DOHH2 (cell line): ENCODE results near the gene ANTXR1.

Experiments
- CTCF ChIP-seq: fragments of 200-600 bp; sonication (generic); IDR thresholded peaks from one replicate; pipeline ENCODE4 v1.5.1; 2014; ENCODE audit warnings: antibody characterized with exemption, mild to moderate bottlenecking, low read depth, low read length; ENCODE audit not compliant: poor library complexity, severe bottlenecking
- EZH2phosphoT487 ChIP-seq: fragments of 200-600 bp; sonication (generic); IDR thresholded peaks from 2 replicates; pipeline ENCODE4 v1.6.1; 2017; ENCODE audit warnings: borderline replicate concordance, mild to moderate bottlenecking, antibody characterized with exemption, low read length, moderate library complexity, mixed read lengths

- TF ChIP-seq CTCF: no peak
- no peak for TF ChIP-seq EZH2phosphoT487
These were observed 209.2 kb downstream of the ANTXR1 start for GRCh38 chr2:69221960-69222751.
